Keratinocyte (primary cell): ENCODE results near the gene HABP2. TPM values are rescaled to one million over a fixed set of nuclear protein-coding genes. Genes with fewer than 3 reads are reported as not detected.

Experiments
- DNase-seq: peaks from one replicate; pipeline ENCODE4 v3.0.0-alpha.2; 2011; ENCODE audit warnings: low read depth, missing footprints, low spot score
- FAIRE-seq: peaks from 2 replicates; lab custom pipeline; 2011; peaks lifted over from hg19 to GRCh38; lab: Jason Lieb, UNC
- H2AFZ ChIP-seq: 2 replicates; pipeline ENCODE4 v1.6.0; 2012; ENCODE audit warnings: low read length, control low read depth, inconsistent platforms; ENCODE audit not compliant: control insufficient read depth
- H3K27ac ChIP-seq: 2 replicates; pipeline ENCODE4 v1.5.1; 2011; ENCODE audit warnings: low read length; ENCODE audit not compliant: control insufficient read depth, insufficient read depth
- H3K27me3 ChIP-seq: 3 replicates; pipeline ENCODE4 v1.6.0; 2011; ENCODE audit warnings: low read length; ENCODE audit not compliant: control insufficient read depth, insufficient read depth; ENCODE audit errors: extremely low read depth
- H3K36me3 ChIP-seq, 2 experiments: 2 replicates in 1 of 2; 3 replicates in 1 of 2; pipeline ENCODE4 v1.5.1; 2011; ENCODE audit warnings: low read length in 2 of 2, mild to moderate bottlenecking in 1 of 2; ENCODE audit not compliant: control insufficient read depth in 2 of 2, insufficient read depth in 2 of 2; ENCODE audit errors: extremely low read depth in 1 of 2
- H3K4me1 ChIP-seq: 3 replicates; pipeline ENCODE4 v1.5.1; 2011; ENCODE audit warnings: low read length; ENCODE audit not compliant: control insufficient read depth, insufficient read depth; ENCODE audit errors: extremely low read depth
- H3K4me2 ChIP-seq: 3 replicates; pipeline ENCODE4 v1.6.0; 2011; ENCODE audit warnings: low read depth, low read length; ENCODE audit not compliant: control insufficient read depth, insufficient read depth; ENCODE audit errors: extremely low read depth
- H3K4me3 ChIP-seq, 3 experiments: fragments of 200-600 bp in 1 of 3; sonication (generic) in 1 of 3; 2 replicates in 2 of 3; 3 replicates in 1 of 3; pipeline ENCODE4 v1.5.1; 2011 to 2016; ENCODE audit warnings: low read length in 3 of 3, mild to moderate bottlenecking in 3 of 3, control low read depth in 2 of 3, inconsistent platforms in 1 of 3, low read depth in 1 of 3, mixed read lengths in 1 of 3, mixed run types in 1 of 3, moderate library complexity in 1 of 3; ENCODE audit not compliant: control insufficient read depth in 2 of 3, insufficient read depth in 2 of 3; ENCODE audit errors: extremely low read depth in 1 of 3
- H3K79me2 ChIP-seq: 2 replicates; pipeline ENCODE4 v1.6.0; 2012; ENCODE audit warnings: low read length; ENCODE audit not compliant: control insufficient read depth, insufficient read depth
- H3K9ac ChIP-seq: 3 replicates; pipeline ENCODE4 v1.6.0; 2011; ENCODE audit warnings: low read length; ENCODE audit not compliant: control insufficient read depth, insufficient read depth; ENCODE audit errors: extremely low read depth
- H3K9me1 ChIP-seq: 3 replicates; pipeline ENCODE4 v1.6.0; 2011; ENCODE audit warnings: low read length; ENCODE audit not compliant: control insufficient read depth, insufficient read depth; ENCODE audit errors: extremely low read depth
- H3K9me3 ChIP-seq: 2 replicates; pipeline ENCODE4 v1.5.1; 2012; ENCODE audit warnings: low read depth, low read length; ENCODE audit not compliant: control insufficient read depth
- H4K20me1 ChIP-seq: 3 replicates; pipeline ENCODE4 v1.6.0; 2011; ENCODE audit warnings: low read length; ENCODE audit not compliant: control insufficient read depth, insufficient read depth; ENCODE audit errors: extremely low read depth
- EZH2 ChIP-seq: IDR thresholded peaks from one replicate; pipeline ENCODE4 v1.6.1; 2012; ENCODE audit warnings: inconsistent platforms, mild to moderate bottlenecking, low read length, moderate library complexity
- dilution Hi-C: fragments of 300-500 bp; cut with MboI; formaldehyde crosslinking; loops from one replicate; pipeline ENCODE4 v1.7.0; 2020; ENCODE audit warnings: low sequenced_read_pairs; ENCODE audit not compliant: extremely low pct_ligation_motif_present
- polyA plus RNA-seq, 5 experiments: library from polyadenylated mRNA; depleted of rRNA in 3 of 5; stranded (reverse) in 3 of 5; stranded (forward) in 1 of 5; unstranded in 1 of 5; fragments of >200 nt; gene quantifications; 1 replicate in 1 of 5; 2 replicates in 3 of 5; 3 replicates in 1 of 5; pipeline versions ENCODE4 v1.2.1 to v1.2.3, GENCODE V29; 2011 to 2012; ENCODE audit warnings: missing spikeins in 2 of 5, low read depth in 1 of 5, low replicate concordance in 1 of 5
- TF ChIP-seq, protein P1 (sequence below), 3 experiments: IDR thresholded peaks in 1 of 3; conservative IDR thresholded peaks in 1 of 3; optimal IDR thresholded peaks in 1 of 3; 2 replicates in 2 of 3; 3 replicates in 1 of 3; pipeline versions ENCODE3 to v1.5.1; 2011; ENCODE audit warnings: low read length in 3 of 3, mild to moderate bottlenecking in 3 of 3, moderate library complexity in 2 of 3, control low read depth in 1 of 3, inconsistent platforms in 1 of 3; ENCODE audit not compliant: insufficient read depth in 2 of 3; ENCODE audit errors: extremely low read depth in 1 of 3

Gene HABP2
- polyA plus RNA-seq, 1 donor (not counting 4 experiments of a cell fraction or from before 2014, with no cell fraction given), result not detected

DNA sequence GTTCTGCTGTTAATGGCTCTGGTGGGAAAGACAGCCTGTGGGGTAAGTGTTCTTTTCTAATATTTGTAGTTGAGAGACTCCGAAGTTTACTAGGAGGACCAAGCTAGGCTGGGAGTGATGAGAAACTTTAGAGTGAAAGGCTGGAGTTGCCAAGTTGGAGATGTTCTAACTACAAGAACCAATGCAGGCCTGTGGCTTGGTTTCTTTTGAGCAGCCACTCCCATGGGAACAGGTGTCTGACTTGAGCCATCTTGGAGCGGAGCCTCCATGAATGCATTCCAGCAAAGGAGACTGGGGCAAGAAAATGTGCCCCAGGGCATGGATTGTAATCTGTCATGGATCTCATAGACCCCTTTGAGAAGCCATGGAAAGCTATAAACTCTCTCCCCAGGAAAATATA is 296 bp downstream of the HABP2 start:
- Histone ChIP-seq H4K20me1 (no peaks in the 10 kb centered on the region), H3K9me3 (no peaks in the 10 kb centered on the region), H3K4me1 (peaks cover 9% of the 10 kb centered on the region), H3K27ac (no peak overlapping the region), H3K9ac (no peak overlapping the region), H3K9me1 (no peaks in the 10 kb centered on the region), H3K79me2 (no peaks in the 10 kb centered on the region), H3K4me3 (no peak overlapping the region), H3K4me2 (no peak overlapping the region), H3K27me3 (peaks cover 8% of the 10 kb centered on the region), H2AFZ (no peak overlapping the region), H3K36me3 (no peaks in the 10 kb centered on the region)
- FAIRE-seq (no peak), DNase-seq (no peak)
- dilution Hi-C loops, result no loop called here
- TF ChIP-seq, protein P1, sequence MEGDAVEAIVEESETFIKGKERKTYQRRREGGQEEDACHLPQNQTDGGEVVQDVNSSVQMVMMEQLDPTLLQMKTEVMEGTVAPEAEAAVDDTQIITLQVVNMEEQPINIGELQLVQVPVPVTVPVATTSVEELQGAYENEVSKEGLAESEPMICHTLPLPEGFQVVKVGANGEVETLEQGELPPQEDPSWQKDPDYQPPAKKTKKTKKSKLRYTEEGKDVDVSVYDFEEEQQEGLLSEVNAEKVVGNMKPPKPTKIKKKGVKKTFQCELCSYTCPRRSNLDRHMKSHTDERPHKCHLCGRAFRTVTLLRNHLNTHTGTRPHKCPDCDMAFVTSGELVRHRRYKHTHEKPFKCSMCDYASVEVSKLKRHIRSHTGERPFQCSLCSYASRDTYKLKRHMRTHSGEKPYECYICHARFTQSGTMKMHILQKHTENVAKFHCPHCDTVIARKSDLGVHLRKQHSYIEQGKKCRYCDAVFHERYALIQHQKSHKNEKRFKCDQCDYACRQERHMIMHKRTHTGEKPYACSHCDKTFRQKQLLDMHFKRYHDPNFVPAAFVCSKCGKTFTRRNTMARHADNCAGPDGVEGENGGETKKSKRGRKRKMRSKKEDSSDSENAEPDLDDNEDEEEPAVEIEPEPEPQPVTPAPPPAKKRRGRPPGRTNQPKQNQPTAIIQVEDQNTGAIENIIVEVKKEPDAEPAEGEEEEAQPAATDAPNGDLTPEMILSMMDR (optimal IDR thresholded peaks at IDR 0.05 in 1 of 3, IDR thresholded peaks at IDR 0.05 in 1 of 3, conservative IDR thresholded peaks at IDR 0.05 in 1 of 3; ENCODE audit: extremely low read depth in 1 of 3, insufficient read depth in 2 of 3, low read length in 3 of 3), result no peak
- no peak for TF ChIP-seq EZH2

DNA sequence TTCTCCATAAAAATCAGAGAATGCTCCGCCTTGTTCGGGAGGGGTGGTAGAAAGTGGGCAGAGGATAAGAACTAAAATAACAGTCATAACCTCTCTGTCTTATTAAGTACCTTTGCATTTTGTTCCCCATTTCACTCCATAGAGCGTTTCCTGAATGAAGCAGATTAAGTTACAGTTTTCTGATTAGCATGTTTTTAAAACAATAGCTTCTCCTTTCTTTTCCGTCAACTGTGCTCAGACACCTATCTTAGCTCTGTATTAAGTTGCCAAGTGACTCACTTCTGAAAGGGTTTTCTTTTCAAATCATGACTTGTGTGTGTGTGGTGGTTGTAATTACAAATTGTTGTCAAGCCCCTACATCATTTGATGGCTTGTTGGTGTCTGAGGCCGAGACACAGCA is 1.4 kb downstream of the HABP2 start:
- Histone ChIP-seq H4K20me1 (no peaks in the 10 kb centered on the region), H3K27ac (no peak overlapping the region), H3K79me2 (no peaks in the 10 kb centered on the region), H2AFZ (no peak overlapping the region), H3K27me3 (peaks cover 14% of the 10 kb centered on the region), H3K36me3 (no peaks in the 10 kb centered on the region), H3K9me1 (no peaks in the 10 kb centered on the region), H3K9me3 (no peaks in the 10 kb centered on the region), H3K9ac (no peak overlapping the region), H3K4me1 (peaks cover 9% of the 10 kb centered on the region), H3K4me2 (peak overlapping the region; percentile 10), H3K4me3 (no peak overlapping the region)
- DNase-seq (no peak), FAIRE-seq (no peak)
- TF ChIP-seq EZH2, result no peak
- TF ChIP-seq, protein P1 (optimal IDR thresholded peaks at IDR 0.05 in 1 of 3, IDR thresholded peaks at IDR 0.05 in 1 of 3, conservative IDR thresholded peaks at IDR 0.05 in 1 of 3; ENCODE audit: extremely low read depth in 1 of 3, insufficient read depth in 2 of 3, low read length in 3 of 3), result no peak
- dilution Hi-C loops, result no loop called here
